GM21619 (cell line): ENCODE data around the gene COL26A1.
"Not testable (repeated sequence)": the region's sequence is repeated elsewhere in the genome, so short reads cannot be mapped to it uniquely, and the experiment has no call there.

ENCODE experiments used
- ATAC-seq: cut with Tn5 transposase; IDR thresholded peaks from one replicate; pipeline ENCODE4 v1.9.1; 2021; ENCODE audit not compliant: unreplicated experiment

Gene COL26A1

DNA sequence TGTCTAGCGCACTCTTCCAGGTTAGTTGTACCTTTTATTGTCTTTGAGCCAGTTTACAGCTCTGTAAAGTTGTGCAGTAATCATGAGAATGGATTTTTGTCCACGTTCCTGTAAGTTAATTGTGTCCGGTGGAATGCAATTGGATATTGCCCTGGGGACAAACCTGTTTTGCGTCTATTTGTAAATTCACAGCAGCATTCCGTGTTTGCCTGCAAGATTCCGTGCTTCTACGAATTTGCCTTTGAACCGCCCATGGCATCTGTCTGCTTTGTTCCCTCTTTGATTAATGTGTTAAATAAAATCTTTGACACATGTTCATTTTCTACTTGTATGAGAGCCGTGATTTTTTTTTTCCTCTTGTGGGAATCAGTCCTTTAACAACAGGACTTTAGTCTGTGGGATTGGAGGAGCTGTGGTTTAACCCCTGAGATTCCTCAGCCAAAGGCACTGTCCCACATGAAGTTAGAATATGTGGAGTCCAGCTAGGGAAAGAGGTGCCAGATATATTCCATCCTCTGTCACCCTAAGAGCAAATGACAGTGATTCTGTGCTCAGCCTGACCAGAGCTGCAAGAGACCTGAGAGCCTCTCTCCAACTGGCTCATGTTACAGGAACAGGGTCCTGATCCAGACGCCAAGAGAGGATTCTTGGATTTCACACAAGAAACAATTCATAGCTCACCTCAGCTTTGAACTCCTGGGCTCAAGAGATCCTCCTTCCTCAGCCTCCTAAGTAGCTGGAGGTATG, 126.3 kb downstream of the COL26A1 start:
- no peak for ATAC-seq

DNA sequence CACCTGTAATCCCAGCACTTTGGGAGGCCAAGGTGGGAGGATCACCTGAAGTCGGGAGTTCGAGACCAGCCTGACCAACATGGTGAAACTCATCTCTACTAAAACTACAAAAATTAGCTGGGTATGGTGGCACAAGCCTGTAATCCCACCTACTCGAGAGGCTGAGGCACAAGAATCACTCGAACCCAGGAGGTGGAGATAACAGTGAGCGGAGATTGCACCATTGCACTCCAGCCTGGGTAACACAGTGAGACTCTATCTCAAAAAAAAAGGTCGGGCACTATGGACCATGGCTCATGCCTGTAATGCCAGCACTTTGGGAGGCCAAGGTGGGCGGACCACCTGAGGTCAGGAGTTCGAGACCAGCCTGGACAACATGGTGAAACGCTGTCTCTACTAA, 127.8 kb downstream of the COL26A1 start:
- not testable (repeated sequence) for ATAC-seq

DNA sequence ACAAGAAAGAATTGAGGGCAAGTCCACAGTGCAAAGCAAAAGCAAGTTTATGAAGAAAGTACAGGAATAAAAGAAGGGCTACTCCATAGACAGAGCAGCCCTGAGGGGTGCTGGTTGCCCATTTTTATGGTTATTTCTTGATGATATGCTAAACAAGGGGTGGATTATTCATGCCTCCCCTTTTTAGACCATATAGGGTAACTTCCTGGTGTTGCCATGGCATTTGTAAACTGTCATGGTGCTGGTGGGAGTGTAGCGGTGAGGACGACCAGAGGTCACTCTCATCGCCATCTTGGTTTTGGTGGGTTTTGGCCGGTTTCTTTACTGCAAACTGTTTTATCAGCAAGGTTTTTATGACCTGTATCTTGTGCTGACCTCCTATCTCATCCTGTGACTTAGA, 128.8 kb downstream of the COL26A1 start:
- not testable (repeated sequence) for ATAC-seq

DNA sequence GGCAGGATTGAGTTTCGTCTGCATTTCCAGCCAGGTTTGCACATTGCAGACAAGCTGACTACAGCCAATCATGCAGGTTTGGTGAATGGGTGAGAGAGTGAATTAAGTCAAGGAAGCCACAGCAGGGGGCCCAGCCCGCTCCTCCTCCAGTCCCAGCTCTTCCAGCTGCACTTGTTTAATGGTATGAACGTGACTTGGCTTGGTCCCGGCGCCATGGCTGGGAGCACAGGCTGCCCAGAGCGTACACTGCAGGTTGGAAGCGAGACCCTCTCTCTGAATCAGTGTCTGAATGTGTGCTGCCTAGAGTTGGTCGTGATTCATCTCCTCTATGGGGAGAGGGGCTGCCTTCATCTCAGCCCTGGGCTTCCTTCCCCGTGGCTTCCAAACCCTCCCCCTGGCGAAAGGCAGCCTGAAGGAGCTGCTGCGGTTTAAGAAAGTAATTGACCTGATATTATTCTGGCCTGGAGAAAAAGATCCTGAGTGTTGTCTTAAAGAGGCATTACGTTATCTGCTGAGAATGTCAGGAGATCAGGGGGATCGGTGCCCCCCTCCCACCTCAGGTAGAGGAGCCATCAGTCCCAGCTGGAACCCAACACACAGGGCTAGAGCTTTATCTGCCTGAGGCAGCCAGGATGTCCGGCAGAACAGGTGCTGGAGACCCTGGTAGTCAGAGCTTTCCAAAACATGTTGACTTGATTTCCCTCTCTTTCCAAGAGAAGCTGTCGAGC, 132.1 kb downstream of the COL26A1 start:
- ATAC-seq: no peak

DNA sequence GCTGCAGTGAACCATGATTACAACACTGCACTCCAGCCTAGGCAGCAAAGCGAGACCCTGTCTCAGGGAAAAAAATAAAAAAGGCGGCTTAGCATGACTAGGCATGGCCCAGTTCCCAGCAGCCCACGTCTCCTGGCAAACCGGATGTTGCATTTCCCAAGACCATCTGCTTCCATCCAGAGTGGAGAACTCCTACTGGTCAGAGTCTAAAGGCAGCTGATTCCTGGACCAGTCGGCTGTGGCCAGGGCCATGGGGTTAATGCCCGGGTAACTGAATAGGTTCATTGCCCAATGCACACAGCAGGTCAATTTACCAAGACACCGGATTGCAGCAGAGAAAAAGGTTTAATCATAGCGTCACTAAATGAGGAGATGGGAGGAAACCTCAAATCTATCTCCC, 133.3 kb downstream of the COL26A1 start:
- ATAC-seq: no peak

DNA sequence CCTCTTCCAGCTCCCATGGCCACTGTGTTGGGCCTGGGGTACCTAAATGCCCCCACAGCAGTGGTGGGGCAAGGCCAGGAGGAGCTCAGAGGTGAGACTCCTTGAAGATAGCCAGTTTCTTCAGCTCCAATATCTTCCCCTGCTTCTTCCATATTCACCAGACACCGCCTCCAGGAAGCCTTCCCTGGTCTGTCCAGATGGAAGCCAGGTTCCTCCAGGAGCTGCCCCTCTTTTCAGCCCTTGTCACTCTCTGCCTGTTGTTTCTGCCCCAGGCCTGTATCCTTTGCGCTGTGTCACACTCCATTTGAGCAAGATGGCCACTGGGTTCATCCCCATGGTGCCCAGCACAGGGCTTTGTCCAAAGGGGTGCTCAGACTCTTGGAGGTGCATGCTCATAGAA, 138.7 kb downstream of the COL26A1 start:
- ATAC-seq: no peak

DNA sequence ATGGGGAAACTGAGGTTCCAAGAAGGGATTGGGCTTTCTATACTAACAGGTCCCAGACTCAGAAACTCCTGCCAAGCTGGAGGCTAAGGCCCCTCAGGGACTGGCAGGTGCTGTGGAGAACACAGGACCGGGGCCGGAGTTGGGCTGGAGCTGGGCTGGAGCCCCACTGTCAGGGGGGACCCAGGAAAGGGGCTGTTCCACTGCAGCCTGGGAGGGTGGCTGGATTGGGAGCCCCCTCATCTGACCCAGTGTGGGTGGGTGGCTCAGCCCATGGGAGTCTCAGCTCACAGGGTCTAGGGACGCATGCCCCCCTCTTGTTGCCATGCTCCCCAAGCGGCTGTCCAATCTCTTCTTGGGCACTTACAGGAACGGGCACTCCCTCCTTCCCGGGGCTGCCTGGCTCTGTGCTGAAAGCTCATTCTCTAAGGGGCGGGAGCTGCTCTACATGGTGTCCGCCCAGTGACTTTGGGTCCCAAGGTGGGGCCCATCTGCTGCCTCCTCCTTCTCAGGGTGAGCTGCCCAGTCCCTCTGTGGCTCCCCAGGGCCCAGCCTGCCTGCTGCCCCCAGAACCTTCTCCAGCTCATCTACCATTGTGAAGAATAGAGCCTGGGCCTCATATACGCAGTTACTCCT, 139.9 kb downstream of the COL26A1 start:
- no peak for ATAC-seq

DNA sequence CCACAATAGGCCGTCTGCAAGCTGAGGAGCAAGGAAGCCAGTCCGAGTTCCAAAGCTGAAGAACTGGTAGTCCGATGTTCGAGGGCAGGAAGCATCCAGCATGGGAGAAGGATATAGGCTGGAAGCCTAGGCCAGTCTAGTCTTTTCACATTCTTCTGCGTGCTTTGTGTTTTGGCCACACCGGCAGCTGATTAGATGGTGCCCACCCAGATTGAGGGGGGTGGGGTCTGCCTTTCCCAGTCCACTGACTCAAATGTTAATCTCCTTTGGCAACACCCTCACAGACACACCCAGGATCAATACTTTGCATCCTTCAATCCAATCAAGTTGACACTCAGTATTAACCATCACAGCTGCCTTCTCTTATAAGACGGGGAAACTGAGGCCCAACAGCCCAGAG, 142.8 kb downstream of the COL26A1 start:
- not testable (repeated sequence) for ATAC-seq

DNA sequence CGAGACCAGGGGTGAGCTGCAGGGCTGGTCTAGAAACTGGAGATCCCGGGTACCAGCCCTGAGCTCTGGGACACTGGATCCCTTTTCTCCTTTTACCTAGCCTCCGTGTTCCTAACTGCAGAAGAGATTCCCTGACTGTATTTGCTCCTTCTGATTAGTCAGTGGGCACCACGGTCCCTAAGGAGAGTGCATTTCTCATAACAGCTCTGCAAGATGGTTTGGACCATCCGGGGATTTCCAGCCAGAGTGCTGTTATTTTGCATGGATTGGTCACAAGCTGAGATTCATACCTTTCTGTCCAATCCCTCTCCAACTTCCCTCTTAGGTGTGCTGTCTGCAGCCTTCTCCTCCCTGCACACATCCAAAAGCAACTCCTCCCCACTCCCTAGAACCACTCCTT, 143.9 kb downstream of the COL26A1 start:
- ATAC-seq: no peak

DNA sequence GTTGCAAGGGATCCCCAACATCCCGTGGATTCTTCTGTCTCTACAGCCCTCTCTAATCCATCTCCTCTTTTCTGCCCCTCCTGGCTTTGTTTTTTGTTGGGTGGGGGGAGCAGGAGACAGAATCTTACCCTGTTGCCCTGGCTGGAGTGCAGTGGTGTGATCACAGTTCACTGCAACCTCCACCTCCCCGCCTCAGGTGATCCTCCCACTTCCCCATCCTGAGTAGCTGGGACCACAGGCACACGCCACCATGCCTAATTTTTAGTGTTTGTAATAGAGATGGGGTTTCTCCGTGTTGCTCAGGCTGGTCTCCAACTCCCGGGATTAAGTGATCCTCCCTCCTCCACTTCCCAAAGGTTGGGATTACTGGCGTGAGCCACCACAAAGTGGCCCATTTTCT, 144.7 kb downstream of the COL26A1 start:
- ATAC-seq: no peak

DNA sequence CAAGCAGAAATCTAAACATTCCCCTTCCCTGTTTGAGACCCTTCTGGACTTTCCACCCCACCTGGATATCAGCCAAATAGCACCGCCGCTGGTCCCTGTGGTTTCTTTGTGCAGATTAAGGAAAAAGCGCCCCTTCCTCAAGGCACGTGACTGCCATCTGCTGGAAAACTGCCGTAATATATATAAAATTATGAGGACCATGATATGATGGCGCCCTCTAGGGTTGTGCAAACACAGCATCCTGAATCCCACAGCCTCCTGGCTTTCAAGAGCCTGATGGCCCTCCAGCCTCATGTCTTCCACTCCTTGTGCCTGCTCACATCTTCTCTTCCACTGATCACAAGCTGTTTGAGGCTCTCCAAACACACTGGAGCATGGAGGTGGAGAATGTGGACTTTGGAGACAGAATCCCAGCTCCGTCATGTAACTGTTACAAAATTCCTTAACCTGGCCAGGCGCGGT, 145.1 kb downstream of the COL26A1 start:
- no peak for ATAC-seq

DNA sequence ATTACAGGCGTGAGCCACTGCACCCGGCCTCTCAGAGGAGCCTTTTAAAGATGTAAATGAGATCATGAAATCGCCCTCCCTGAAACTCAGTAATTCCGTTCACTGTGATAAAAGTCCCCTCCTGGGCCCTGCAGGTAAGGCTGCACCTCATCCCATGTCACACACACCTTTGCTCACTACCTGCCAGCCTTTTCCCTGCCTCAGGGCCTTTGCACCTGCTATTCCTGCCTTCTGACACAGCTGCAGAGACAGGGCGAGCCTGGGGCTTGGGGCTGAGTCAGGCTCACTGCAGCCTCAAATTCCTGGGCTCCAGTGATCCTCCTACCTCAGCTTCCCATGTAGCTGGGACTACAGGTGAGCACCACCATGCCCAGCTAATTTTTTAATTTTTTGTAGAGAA, 147.6 kb downstream of the COL26A1 start:
- ATAC-seq: no peak

DNA sequence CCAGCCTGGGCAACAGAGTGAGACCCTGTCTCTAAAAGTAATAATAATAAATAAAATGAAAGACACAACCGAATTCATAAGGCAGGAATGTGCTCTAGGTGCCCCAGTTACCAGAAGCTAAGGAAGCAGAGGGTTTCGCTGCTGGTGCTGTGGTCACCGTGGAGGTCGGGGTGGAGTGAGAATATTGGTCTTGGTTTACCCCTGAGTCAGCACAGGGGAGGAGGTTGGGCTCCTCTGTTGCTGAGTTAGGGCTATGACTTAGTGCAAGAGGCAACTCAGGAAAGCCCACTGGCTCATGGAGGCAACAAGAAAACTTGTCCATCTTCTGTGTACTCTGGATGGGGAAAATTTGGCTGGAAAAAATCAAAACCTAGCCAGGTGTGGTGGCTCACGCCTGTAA, 149.3 kb downstream of the COL26A1 start:
- no peak for ATAC-seq

DNA sequence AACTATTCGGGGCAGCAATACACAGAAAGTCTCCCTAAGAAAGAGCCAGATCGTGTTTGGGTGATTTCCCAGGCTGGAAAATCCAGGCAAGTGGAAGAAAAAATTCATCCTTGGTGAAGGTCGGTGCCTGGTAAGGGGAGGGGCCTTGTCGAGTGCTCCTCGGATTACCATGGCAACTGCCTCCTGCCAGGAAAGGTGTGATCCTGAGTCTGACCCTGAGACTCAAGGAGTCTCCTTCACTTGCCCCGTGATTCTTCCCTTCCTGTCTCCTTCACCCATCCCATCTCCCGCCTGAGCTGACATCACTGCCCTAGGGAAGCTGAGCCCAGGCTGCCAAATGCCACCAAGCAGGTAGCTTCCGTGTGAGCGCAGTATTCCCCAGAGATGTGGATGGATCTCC, 154.2 kb downstream of the COL26A1 start:
- no peak for ATAC-seq

DNA sequence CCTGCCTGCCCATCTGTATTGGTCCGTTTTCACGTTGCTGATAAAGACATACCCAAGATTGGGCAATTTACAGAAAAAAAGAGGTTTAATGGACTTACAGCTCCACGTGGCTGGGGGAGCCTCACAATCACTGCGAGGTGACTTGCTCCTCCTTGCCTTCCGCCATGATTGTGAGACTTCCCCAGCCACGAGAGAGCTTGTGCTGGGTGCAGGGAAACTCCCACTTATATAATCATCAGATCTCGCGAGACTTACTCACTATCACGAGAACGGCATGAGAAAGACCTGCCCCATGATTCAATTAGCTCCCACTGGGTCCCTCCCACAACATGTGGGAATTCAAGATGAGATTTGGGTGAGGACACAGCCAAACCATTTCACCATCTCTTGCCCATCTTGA, 154.6 kb downstream of the COL26A1 start:
- no peak for ATAC-seq

DNA sequence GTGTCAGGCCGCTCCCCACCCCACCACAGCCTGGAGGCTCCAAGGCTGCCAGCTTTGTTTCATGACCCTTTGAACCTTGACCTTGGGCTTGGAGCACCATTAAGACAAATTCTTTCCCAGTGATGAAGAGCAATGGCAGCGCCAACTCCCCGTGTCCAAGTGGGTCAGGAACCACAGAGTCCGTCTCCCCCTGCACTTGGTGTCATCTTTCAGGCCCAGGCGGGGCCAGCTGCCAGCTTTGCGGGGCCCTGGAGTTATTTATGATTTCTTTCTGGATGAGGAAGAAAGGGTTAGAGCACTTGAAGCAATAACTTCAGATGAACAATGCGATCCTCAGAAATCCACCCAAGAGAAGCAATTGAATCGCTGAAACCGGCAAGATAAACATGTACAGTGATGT, 155.7 kb downstream of the COL26A1 start:
- no peak for ATAC-seq

DNA sequence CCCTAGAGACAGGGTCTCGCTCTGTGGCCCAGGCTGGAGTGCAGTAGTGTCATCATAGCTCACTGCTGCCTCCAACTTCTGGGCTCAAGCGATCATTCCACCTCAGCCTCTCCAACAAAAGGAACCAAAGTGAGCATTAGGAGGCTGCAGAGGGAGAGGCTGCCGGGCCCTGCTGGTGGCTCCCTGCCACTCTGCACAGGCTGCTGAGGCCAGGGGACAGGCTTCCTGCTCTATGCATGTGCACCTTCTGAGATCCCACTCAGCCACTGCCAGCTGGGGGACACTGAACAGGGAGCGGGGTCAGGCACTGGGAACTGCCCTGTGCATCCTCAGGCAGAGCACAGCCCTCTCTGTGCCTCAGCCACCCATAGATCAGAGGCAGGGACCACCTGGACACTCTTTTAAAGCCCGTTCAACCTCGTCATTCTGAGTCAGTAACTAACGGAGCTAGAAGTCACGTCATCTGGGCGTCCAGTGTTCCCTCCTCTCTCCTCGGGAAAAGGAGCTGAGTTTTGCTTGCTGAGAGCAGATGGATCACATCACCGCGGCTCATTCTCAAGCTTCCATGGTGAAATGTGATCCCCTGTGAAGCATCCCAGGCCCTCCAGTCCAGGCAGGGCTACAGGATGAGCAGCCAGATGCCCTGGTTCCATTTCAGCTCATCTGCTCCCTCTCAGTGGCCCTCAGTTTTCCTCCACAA, 156.8 kb downstream of the COL26A1 start:
- ATAC-seq: no peak

DNA sequence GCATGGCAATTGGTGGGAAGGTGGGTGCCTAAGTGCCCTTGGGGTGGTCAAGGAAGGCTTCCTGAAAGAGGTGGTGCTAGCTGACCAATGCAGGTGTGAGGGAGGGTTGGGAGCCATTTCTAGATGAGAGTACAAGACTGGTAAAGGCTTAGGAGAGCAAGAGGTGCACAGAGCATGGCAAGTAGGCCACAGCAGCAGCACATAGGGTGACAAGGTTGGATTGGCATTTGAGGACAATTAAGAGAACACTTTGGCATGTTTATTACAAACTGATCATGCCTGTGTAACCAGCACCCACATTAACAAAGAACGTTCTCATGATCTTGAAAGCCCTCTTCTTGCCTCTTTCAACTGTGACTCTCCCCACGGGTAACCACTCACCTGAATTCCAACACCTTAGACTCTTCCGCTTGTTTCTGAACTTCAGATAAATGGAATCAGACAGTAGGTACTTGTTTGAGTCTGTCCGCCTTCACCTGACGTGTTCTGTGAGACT, 158.8 kb downstream of the COL26A1 start:
- no peak for ATAC-seq

DNA sequence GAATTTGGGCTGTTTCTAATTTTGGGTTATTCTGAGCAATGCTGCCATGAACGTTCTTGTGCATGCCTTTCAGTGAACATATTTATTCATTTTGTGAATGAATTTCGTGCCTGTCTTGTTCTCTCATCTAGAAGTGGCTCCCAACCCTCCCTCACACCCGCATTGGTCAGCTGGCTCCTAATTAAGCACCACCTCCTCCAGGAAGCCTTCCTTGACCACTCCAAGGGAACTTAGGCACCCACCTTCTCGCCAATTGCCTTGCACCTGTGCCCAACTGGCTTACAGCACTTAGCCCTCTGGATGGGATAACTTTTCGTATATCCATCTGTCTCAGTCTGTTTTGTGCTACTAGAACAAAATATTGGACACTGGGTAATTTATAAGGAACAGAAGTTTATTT, 159.3 kb downstream of the COL26A1 start:
- ATAC-seq: no peak

DNA sequence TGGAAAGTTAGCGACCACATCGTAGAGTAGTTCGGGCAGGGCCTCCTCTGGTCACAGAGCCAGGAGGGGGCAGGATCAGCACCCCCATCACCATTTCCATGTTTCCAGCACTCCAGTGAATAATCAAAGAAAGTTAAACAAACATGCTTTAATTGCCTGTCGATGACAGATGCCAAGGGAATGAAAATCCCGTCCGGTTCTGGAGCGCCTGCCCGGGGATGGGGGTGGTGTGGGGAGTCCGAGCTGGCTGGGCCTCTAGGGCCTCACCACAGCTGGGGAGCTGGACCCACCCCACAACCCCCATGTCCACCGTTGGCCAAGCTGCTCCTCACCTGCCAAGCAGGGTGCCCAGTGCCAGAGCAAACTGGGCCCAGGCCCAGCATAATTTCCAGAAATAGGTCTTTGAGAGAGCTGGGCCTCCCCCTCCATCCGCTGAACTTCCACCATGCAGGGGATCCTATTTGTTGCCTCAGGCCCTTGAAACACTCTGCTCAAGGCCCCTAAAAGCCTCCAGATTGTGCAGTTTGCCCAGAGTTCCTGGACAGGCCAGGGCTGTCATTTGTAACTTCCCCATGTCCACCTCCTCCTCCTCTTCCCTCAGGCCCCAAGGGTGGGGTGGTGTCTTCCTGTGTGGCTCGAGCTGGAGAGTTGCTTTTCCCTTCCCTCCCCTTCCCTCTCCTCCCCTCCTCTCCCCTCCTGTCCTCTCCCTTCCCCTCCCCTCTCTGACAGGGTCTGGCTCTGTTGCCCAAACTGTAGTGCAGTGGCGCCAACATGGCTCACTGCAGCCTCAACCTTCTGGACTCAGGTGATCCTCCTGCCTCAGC, 165.4 kb downstream of the COL26A1 start:
- no peak for ATAC-seq
